GM23248 (cell line): ENCODE measurements around the gene TXNDC16. TPM values are rescaled to one million over a fixed set of nuclear protein-coding genes. Genes with fewer than 3 reads are reported as not detected.

Source experiments
- DNase-seq: peaks from one replicate; pipeline ENCODE4 v3.0.0-alpha.2; 2015
- H2AFZ ChIP-seq: fragments of 200-600 bp; sonication (generic); 2 replicates; pipeline ENCODE4 v1.6.1; 2016; ENCODE audit warnings: antibody characterized with exemption
- H3F3A ChIP-seq: fragments of 200-600 bp; sonication (generic); 2 replicates; pipeline ENCODE4 v1.6.1; 2016; ENCODE audit warnings: mild to moderate bottlenecking, antibody characterized with exemption, mixed run types; ENCODE audit not compliant: insufficient read depth
- H3K27ac ChIP-seq: fragments of 200-600 bp; sonication (generic); 2 replicates; pipeline ENCODE4 v1.5.1; 2016; ENCODE audit warnings: mild to moderate bottlenecking
- H3K27me3 ChIP-seq: fragments of 200-600 bp; sonication (generic); replicated peaks from 2 replicates; pipeline ENCODE4 v1.6.1; 2016; ENCODE audit warnings: mild to moderate bottlenecking; ENCODE audit not compliant: insufficient read depth
- H3K36me3 ChIP-seq: fragments of 200-600 bp; sonication (generic); 2 replicates; pipeline ENCODE4 v1.6.1; 2016; ENCODE audit warnings: low read depth, mild to moderate bottlenecking
- H3K4me1 ChIP-seq: fragments of 200-600 bp; sonication (generic); 2 replicates; pipeline ENCODE4 v1.6.1; 2016; ENCODE audit warnings: mild to moderate bottlenecking; ENCODE audit not compliant: insufficient read depth
- H3K4me2 ChIP-seq: fragments of 200-600 bp; sonication (generic); one replicate; pipeline ENCODE4 v1.6.1; 2016; ENCODE audit warnings: mild to moderate bottlenecking; ENCODE audit not compliant: unreplicated experiment
- H3K4me3 ChIP-seq: fragments of 200-600 bp; sonication (generic); 2 replicates; pipeline ENCODE4 v1.5.1; 2016; ENCODE audit warnings: mild to moderate bottlenecking
- H3K79me2 ChIP-seq: fragments of 200-600 bp; sonication (generic); 2 replicates; pipeline ENCODE4 v1.6.1; 2016; ENCODE audit warnings: mild to moderate bottlenecking; ENCODE audit not compliant: insufficient read depth
- H3K9ac ChIP-seq: fragments of 200-600 bp; sonication (generic); 2 replicates; pipeline ENCODE4 v1.6.1; 2016; ENCODE audit warnings: mild to moderate bottlenecking
- H3K9me2 ChIP-seq: fragments of 200-600 bp; sonication (generic); 2 replicates; pipeline ENCODE4 v1.6.1; 2016; ENCODE audit warnings: mixed run types, mild to moderate bottlenecking, moderate library complexity; ENCODE audit not compliant: insufficient read depth
- H3K9me3 ChIP-seq: fragments of 200-600 bp; sonication (generic); one replicate; pipeline ENCODE4 v1.6.1; 2017; ENCODE audit warnings: low read depth
- H4K20me1 ChIP-seq: fragments of 200-600 bp; sonication (generic); 2 replicates; pipeline ENCODE4 v1.6.0; 2016; ENCODE audit not compliant: insufficient read depth
- EZH2 ChIP-seq: fragments of 200-600 bp; sonication (generic); IDR thresholded peaks from 2 replicates; pipeline ENCODE4 v1.6.1; 2018; ENCODE audit warnings: antibody characterized with exemption, mild to moderate bottlenecking; ENCODE audit not compliant: insufficient read depth, poor library complexity, severe bottlenecking
- EZH2phosphoT487 ChIP-seq: fragments of 200-600 bp; sonication (generic); IDR thresholded peaks from 2 replicates; pipeline ENCODE4 v1.6.1; 2018; ENCODE audit warnings: antibody characterized with exemption, moderate library complexity, mild to moderate bottlenecking, low read depth; ENCODE audit not compliant: insufficient read depth
- WGBS, 2 experiments: methylation state at CpG; one replicate each; pipeline ENCODE4 v1.1.6; 2015 to 2017; ENCODE audit warnings: low lambda C conversion rate in 2 of 2, low coverage in 1 of 2; ENCODE audit errors: missing lambda C conversion rate in 2 of 2; 5-methylcytosine and 5-hydroxymethylcytosine counted together
- in situ Hi-C: fragments of 300-500 bp; cut with MboI; formaldehyde crosslinking; loops from 2 replicates; pipeline ENCODE4 v1.15.0; 2020
- polyA plus RNA-seq: library from polyadenylated mRNA; unstranded; fragments of >200 nt; fragmentation: Nextera tagmentation; extraction: Ambion mirVana; gene quantifications from 2 replicates; pipeline ENCODE4 v1.2.1, GENCODE V29; 2016
- total RNA-seq: library from RNA; depleted of rRNA; stranded (reverse); fragments of >200 nt; shearing (Covaris generic); gene quantifications from 2 replicates; pipeline ENCODE4 v1.2.3, GENCODE V29; 2014; rRNA removed

Gene TXNDC16
- total and polyA plus RNA-seq, 2 experiments from 2014 or later = 2.4 to 2.5 TPM

- Histone ChIP-seq H3K4me2 (no peak overlapping the region), H3K79me2 (no peaks in the 10 kb centered on the region), H3K27me3 (no peaks in the 10 kb centered on the region), H3F3A (peaks cover 13% of the 10 kb centered on the region), H3K9me2 (no peaks in the 10 kb centered on the region), H3K4me1 (peaks cover 24% of the 10 kb centered on the region), H3K4me3 (no peak overlapping the region), H2AFZ (no peak overlapping the region), H3K27ac (no peak overlapping the region), H3K9me3 (no peaks in the 10 kb centered on the region), H4K20me1 (no peaks in the 10 kb centered on the region), H3K9ac (no peak overlapping the region), H3K36me3 (no peaks in the 10 kb centered on the region)
- in situ Hi-C loops = no loop called here
- TF ChIP-seq EZH2phosphoT487 = no peak
- no peak for TF ChIP-seq EZH2
- WGBS, 2 experiments = 69 to 72% methylated on average over 3 of the region's 3 CpGs
- no peak for DNase-seq
These were observed 156.6 kb downstream of the TXNDC16 start for GRCh38 chr14:52395728-52396127.

- H3K9me2 ChIP-seq = no peaks in the 10 kb centered on the region
- H3K4me1 ChIP-seq = peaks cover 15% of the 10 kb centered on the region
- H3K27me3 ChIP-seq = no peaks in the 10 kb centered on the region
- no peaks in the 10 kb centered on the region for H3K36me3 ChIP-seq
- no peaks in the 10 kb centered on the region for H3K9me3 ChIP-seq
- peak overlapping the region; percentile 34 for H3K27ac ChIP-seq
- no peak overlapping the region for H2AFZ ChIP-seq
- H4K20me1 ChIP-seq = no peaks in the 10 kb centered on the region
- no peak overlapping the region for H3K9ac ChIP-seq
- no peak for TF ChIP-seq EZH2
- TF ChIP-seq EZH2phosphoT487 = peak; percentile 98
- peak; percentile 82 for DNase-seq
- H3K4me3 ChIP-seq = 0 out of 2 replicates have a peak overlapping the region, but pooled peaks have one; percentile 2
- peaks cover 14% of the 10 kb centered on the region for H3F3A ChIP-seq
- 3 to 8% methylated on average over 4 of the region's 4 CpGs for WGBS, 2 experiments
- in situ Hi-C loops = no loop called here
- peak overlapping the region; percentile 54 for H3K4me2 ChIP-seq
- H3K79me2 ChIP-seq = no peaks in the 10 kb centered on the region
These were observed 160.3 kb downstream of the TXNDC16 start for GRCh38 chr14:52391881-52392615.

Other genes starting within 250 kb of the TXNDC16 start
- 6.2 and 7.2 TPM in 2 replicates for gene PTGER2, start 238.2 kb downstream of the TXNDC16 start, total RNA-seq
- gene PTGER2, start 238.2 kb downstream of the TXNDC16 start, polyA plus RNA-seq = 9.1 TPM in 2 replicates
- 0.89 and 1.1 TPM in 2 replicates for gene GPR137C, start 331 bp upstream of the TXNDC16 start, total RNA-seq
- 0.70 and 0.86 TPM in 2 replicates for gene GPR137C, start 331 bp upstream of the TXNDC16 start, polyA plus RNA-seq
- 82.7 and 91.1 TPM in 2 replicates for gene ERO1A, start 143.1 kb upstream of the TXNDC16 start, total RNA-seq
- 45.1 and 48.6 TPM in 2 replicates for gene ERO1A, start 143.1 kb upstream of the TXNDC16 start, polyA plus RNA-seq
- 68.3 and 108 TPM in 2 replicates for gene PSMC6, start 154.7 kb upstream of the TXNDC16 start, total RNA-seq
- 92.4 and 98.8 TPM in 2 replicates for gene PSMC6, start 154.7 kb upstream of the TXNDC16 start, polyA plus RNA-seq
- 19.3 and 20.1 TPM in 2 replicates for gene STYX, start 177.7 kb upstream of the TXNDC16 start, total RNA-seq
- gene STYX, start 177.7 kb upstream of the TXNDC16 start, polyA plus RNA-seq = 21.7 and 23.0 TPM in 2 replicates
- 58.9 and 64.1 TPM in 2 replicates for gene GNPNAT1, start 239.1 kb upstream of the TXNDC16 start, total RNA-seq
- 59.6 and 64.5 TPM in 2 replicates for gene GNPNAT1, start 239.1 kb upstream of the TXNDC16 start, polyA plus RNA-seq